ENCODE results near the gene HSD17B14.
"Not testable (repeated sequence)": the region's sequence is repeated elsewhere in the genome, so short reads cannot be mapped to it uniquely, and the experiment has no call there.

HSD17B14 gene

GRCh38 chr19:48793271-48793670 lies 43.0 kb downstream of the HSD17B14 start:
- no peak overlapping the region for H2AK5ac ChIP-seq (ENCODE audit: low read length)
- no peak overlapping the region for H3K9ac ChIP-seq (ENCODE audit: low read length)
- H3K4me2 ChIP-seq (ENCODE audit: low read length): no peak overlapping the region
- no peak overlapping the region for H2BK5ac ChIP-seq (ENCODE audit: low read length)
- H3K4me1 ChIP-seq (ENCODE audit: control insufficient read depth, low read depth, low read length): no peaks in the 10 kb centered on the region
- DNase-seq: no peak
- H2BK120ac ChIP-seq (ENCODE audit: low read depth, low read length): no peak overlapping the region
- H3K79me1 ChIP-seq (ENCODE audit: low read length): no peaks in the 10 kb centered on the region
- no peak overlapping the region for H3K27ac ChIP-seq (ENCODE audit: low read depth, low read length)
- no peak overlapping the region for H2BK15ac ChIP-seq (replicated peaks; ENCODE audit: low read depth)
- no peaks in the 10 kb centered on the region for H3K79me2 ChIP-seq (ENCODE audit: control insufficient read depth, insufficient read depth, low read length)
- H4K5ac ChIP-seq (ENCODE audit: low read length): no peak overlapping the region
- H3K36me3 ChIP-seq (ENCODE audit: control insufficient read depth, insufficient read depth, low read length): no peaks in the 10 kb centered on the region
- H3K23ac ChIP-seq (ENCODE audit: low read length): no peak overlapping the region
- no CpG with 5 or more reads among the region's 8 CpGs for WGBS (ENCODE audit: extremely low coverage, insufficient coverage, low lambda C conversion rate)
- H4K8ac ChIP-seq (ENCODE audit: low read depth, low read length): no peak overlapping the region
- H3K56ac ChIP-seq (ENCODE audit: low read length): no peak overlapping the region
- no peak overlapping the region for H3K18ac ChIP-seq (ENCODE audit: low read length)
- no peak overlapping the region for H3K4ac ChIP-seq (ENCODE audit: low read depth, low read length)
- H3K4me3 ChIP-seq (ENCODE audit: low read length): no peak overlapping the region
- H3K27me3 ChIP-seq (ENCODE audit: insufficient read depth, low read length, poor library complexity): no peaks in the 10 kb centered on the region

GRCh38 chr19:48787331-48787730 lies 49.0 kb downstream of the HSD17B14 start:
- H3K18ac ChIP-seq (ENCODE audit: low read length); H2AK5ac ChIP-seq (ENCODE audit: low read length); H3K4me1 ChIP-seq (ENCODE audit: control insufficient read depth, low read depth, low read length); H3K9ac ChIP-seq (ENCODE audit: low read length); H3K4ac ChIP-seq (ENCODE audit: low read depth, low read length); H4K5ac ChIP-seq (ENCODE audit: low read length); H3K36me3 ChIP-seq (ENCODE audit: control insufficient read depth, insufficient read depth, low read length); H3K23ac ChIP-seq (ENCODE audit: low read length); H3K27me3 ChIP-seq (ENCODE audit: insufficient read depth, low read length, poor library complexity); H3K79me1 ChIP-seq (ENCODE audit: low read length); H2BK15ac ChIP-seq (replicated peaks; ENCODE audit: low read depth); H3K4me2 ChIP-seq (ENCODE audit: low read length); H2BK5ac ChIP-seq (ENCODE audit: low read length); H3K4me3 ChIP-seq (ENCODE audit: low read length); H4K8ac ChIP-seq (ENCODE audit: low read depth, low read length); DNase-seq; H3K56ac ChIP-seq (ENCODE audit: low read length); H3K27ac ChIP-seq (ENCODE audit: low read depth, low read length); H3K79me2 ChIP-seq (ENCODE audit: control insufficient read depth, insufficient read depth, low read length); H2BK120ac ChIP-seq (ENCODE audit: low read depth, low read length): not testable (repeated sequence)
- no CpG with 5 or more reads among the region's 9 CpGs for WGBS (ENCODE audit: extremely low coverage, insufficient coverage, low lambda C conversion rate)

- H3K56ac ChIP-seq (ENCODE audit: low read length); H3K4ac ChIP-seq (ENCODE audit: low read depth, low read length); H3K79me1 ChIP-seq (ENCODE audit: low read length); H3K4me3 ChIP-seq (ENCODE audit: low read length); H3K79me2 ChIP-seq (ENCODE audit: control insufficient read depth, insufficient read depth, low read length); H3K27me3 ChIP-seq (ENCODE audit: insufficient read depth, low read length, poor library complexity); H3K4me1 ChIP-seq (ENCODE audit: control insufficient read depth, low read depth, low read length); H2BK5ac ChIP-seq (ENCODE audit: low read length); H3K23ac ChIP-seq (ENCODE audit: low read length); H4K5ac ChIP-seq (ENCODE audit: low read length); H2BK120ac ChIP-seq (ENCODE audit: low read depth, low read length); H2AK5ac ChIP-seq (ENCODE audit: low read length); H3K4me2 ChIP-seq (ENCODE audit: low read length); H3K27ac ChIP-seq (ENCODE audit: low read depth, low read length); H2BK15ac ChIP-seq (replicated peaks; ENCODE audit: low read depth); DNase-seq; H4K8ac ChIP-seq (ENCODE audit: low read depth, low read length); H3K36me3 ChIP-seq (ENCODE audit: control insufficient read depth, insufficient read depth, low read length); H3K9ac ChIP-seq (ENCODE audit: low read length); H3K18ac ChIP-seq (ENCODE audit: low read length): not testable (repeated sequence)
- no CpG with 5 or more reads among the region's 7 CpGs for WGBS (ENCODE audit: extremely low coverage, insufficient coverage, low lambda C conversion rate)
Observed at GRCh38 chr19:48786422-48786821, 49.9 kb downstream of the HSD17B14 start.

GRCh38 chr19:48784527-48784926 lies 51.8 kb downstream of the HSD17B14 start:
- H3K4me2 ChIP-seq (ENCODE audit: low read length): no peak overlapping the region
- H3K23ac ChIP-seq (ENCODE audit: low read length): no peak overlapping the region
- no peak overlapping the region for H2BK120ac ChIP-seq (ENCODE audit: low read depth, low read length)
- no peak overlapping the region for H3K56ac ChIP-seq (ENCODE audit: low read length)
- no peaks in the 10 kb centered on the region for H3K36me3 ChIP-seq (ENCODE audit: control insufficient read depth, insufficient read depth, low read length)
- H2BK15ac ChIP-seq (replicated peaks; ENCODE audit: low read depth): no peak overlapping the region
- no peak overlapping the region for H3K9ac ChIP-seq (ENCODE audit: low read length)
- H3K27ac ChIP-seq (ENCODE audit: low read depth, low read length): no peak overlapping the region
- no peak overlapping the region for H4K5ac ChIP-seq (ENCODE audit: low read length)
- no peak overlapping the region for H4K8ac ChIP-seq (ENCODE audit: low read depth, low read length)
- H3K4me1 ChIP-seq (ENCODE audit: control insufficient read depth, low read depth, low read length): no peaks in the 10 kb centered on the region
- no peak overlapping the region for H3K18ac ChIP-seq (ENCODE audit: low read length)
- H3K4me3 ChIP-seq (ENCODE audit: low read length): no peak overlapping the region
- no peak overlapping the region for H3K4ac ChIP-seq (ENCODE audit: low read depth, low read length)
- DNase-seq: no peak
- H3K79me1 ChIP-seq (ENCODE audit: low read length): no peaks in the 10 kb centered on the region
- H2BK5ac ChIP-seq (ENCODE audit: low read length): no peak overlapping the region
- no CpG with 5 or more reads among the region's 5 CpGs for WGBS (ENCODE audit: extremely low coverage, insufficient coverage, low lambda C conversion rate)
- no peak overlapping the region for H2AK5ac ChIP-seq (ENCODE audit: low read length)
- no peaks in the 10 kb centered on the region for H3K27me3 ChIP-seq (ENCODE audit: insufficient read depth, low read length, poor library complexity)
- H3K79me2 ChIP-seq (ENCODE audit: control insufficient read depth, insufficient read depth, low read length): no peaks in the 10 kb centered on the region

- H2AK5ac ChIP-seq (ENCODE audit: low read length): no peak overlapping the region
- no peak overlapping the region for H3K23ac ChIP-seq (ENCODE audit: low read length)
- no peak overlapping the region for H2BK120ac ChIP-seq (ENCODE audit: low read depth, low read length)
- H3K18ac ChIP-seq (ENCODE audit: low read length): no peak overlapping the region
- H4K8ac ChIP-seq (ENCODE audit: low read depth, low read length): no peak overlapping the region
- no peak overlapping the region for H3K27ac ChIP-seq (ENCODE audit: low read depth, low read length)
- no CpG with 5 or more reads among the region's 14 CpGs for WGBS (ENCODE audit: extremely low coverage, insufficient coverage, low lambda C conversion rate)
- H3K4me1 ChIP-seq (ENCODE audit: control insufficient read depth, low read depth, low read length): no peaks in the 10 kb centered on the region
- no peak overlapping the region for H4K5ac ChIP-seq (ENCODE audit: low read length)
- H3K4ac ChIP-seq (ENCODE audit: low read depth, low read length): no peak overlapping the region
- no peak overlapping the region for H3K9ac ChIP-seq (ENCODE audit: low read length)
- DNase-seq: no peak
- H3K79me1 ChIP-seq (ENCODE audit: low read length): no peaks in the 10 kb centered on the region
- H3K27me3 ChIP-seq (ENCODE audit: insufficient read depth, low read length, poor library complexity): no peaks in the 10 kb centered on the region
- H2BK5ac ChIP-seq (ENCODE audit: low read length): no peak overlapping the region
- no peak overlapping the region for H3K56ac ChIP-seq (ENCODE audit: low read length)
- no peaks in the 10 kb centered on the region for H3K36me3 ChIP-seq (ENCODE audit: control insufficient read depth, insufficient read depth, low read length)
- H3K4me3 ChIP-seq (ENCODE audit: low read length): no peak overlapping the region
- H2BK15ac ChIP-seq (replicated peaks; ENCODE audit: low read depth): no peak overlapping the region
- no peaks in the 10 kb centered on the region for H3K79me2 ChIP-seq (ENCODE audit: control insufficient read depth, insufficient read depth, low read length)
- H3K4me2 ChIP-seq (ENCODE audit: low read length): no peak overlapping the region
Observed at GRCh38 chr19:48780631-48781391, 55.5 kb downstream of the HSD17B14 start.

GRCh38 chr19:48779636-48780035 lies 56.7 kb downstream of the HSD17B14 start:
- WGBS (ENCODE audit: extremely low coverage, insufficient coverage, low lambda C conversion rate): no CpG with 5 or more reads among the region's 1 CpG
- H3K4me1 ChIP-seq (ENCODE audit: control insufficient read depth, low read depth, low read length): no peaks in the 10 kb centered on the region
- no peak overlapping the region for H2BK120ac ChIP-seq (ENCODE audit: low read depth, low read length)
- H3K23ac ChIP-seq (ENCODE audit: low read length): no peak overlapping the region
- no peak overlapping the region for H4K8ac ChIP-seq (ENCODE audit: low read depth, low read length)
- no peak overlapping the region for H2BK15ac ChIP-seq (replicated peaks; ENCODE audit: low read depth)
- no peak overlapping the region for H2BK5ac ChIP-seq (ENCODE audit: low read length)
- no peak overlapping the region for H3K4me2 ChIP-seq (ENCODE audit: low read length)
- no peak overlapping the region for H2AK5ac ChIP-seq (ENCODE audit: low read length)
- no peak overlapping the region for H3K27ac ChIP-seq (ENCODE audit: low read depth, low read length)
- DNase-seq: no peak
- H3K56ac ChIP-seq (ENCODE audit: low read length): no peak overlapping the region
- no peaks in the 10 kb centered on the region for H3K79me2 ChIP-seq (ENCODE audit: control insufficient read depth, insufficient read depth, low read length)
- H3K36me3 ChIP-seq (ENCODE audit: control insufficient read depth, insufficient read depth, low read length): no peaks in the 10 kb centered on the region
- H3K27me3 ChIP-seq (ENCODE audit: insufficient read depth, low read length, poor library complexity): no peaks in the 10 kb centered on the region
- H3K4ac ChIP-seq (ENCODE audit: low read depth, low read length): no peak overlapping the region
- no peak overlapping the region for H3K4me3 ChIP-seq (ENCODE audit: low read length)
- H3K18ac ChIP-seq (ENCODE audit: low read length): no peak overlapping the region
- H3K9ac ChIP-seq (ENCODE audit: low read length): no peak overlapping the region
- H4K5ac ChIP-seq (ENCODE audit: low read length): no peak overlapping the region
- H3K79me1 ChIP-seq (ENCODE audit: low read length): no peaks in the 10 kb centered on the region

All from mesendoderm (in vitro differentiated cells).